Urinary bladder (tissue), 4 donors: ENCODE measurements around the gene BCAN. TPM values are rescaled to one million over a fixed set of nuclear protein-coding genes. Genes with fewer than 3 reads are reported as not detected.

Experiments used
- DNase-seq: peaks from one replicate; pipeline ENCODE4 v3.0.0-alpha.2; 2015; ENCODE audit errors: extremely low spot score
- H3K27ac ChIP-seq: one replicate; pipeline ENCODE4 v1.5.1; 2013; ENCODE audit warnings: low read depth, mild to moderate bottlenecking, moderate library complexity
- H3K36me3 ChIP-seq: one replicate; pipeline ENCODE4 v1.6.1; 2013; ENCODE audit warnings: mild to moderate bottlenecking, moderate library complexity; ENCODE audit not compliant: insufficient read depth
- H3K4me1 ChIP-seq: one replicate; pipeline ENCODE4 v1.6.1; 2013; ENCODE audit warnings: mild to moderate bottlenecking, moderate library complexity; ENCODE audit not compliant: insufficient read depth
- H3K4me3 ChIP-seq: one replicate; pipeline ENCODE4 v1.5.1; 2013; ENCODE audit warnings: low read depth, low read length
- WGBS: extraction: QIAGEN DNeasy Blood & Tissue Kit; methylation state at CpG from one replicate; pipeline ENCODE4 v1.1.7; 2013; 5-methylcytosine and 5-hydroxymethylcytosine counted together
- polyA plus RNA-seq: library from polyadenylated mRNA; stranded (reverse); fragments of 200-250 nt; gene quantifications from one replicate; pipeline ENCODE4 v1.2.3, GENCODE V29; 2013
- total RNA-seq: library from RNA; depleted of rRNA; stranded (reverse); fragments of >200 nt; gene quantifications from one replicate; pipeline ENCODE4 v1.2.3, GENCODE V29; 2014
- donor health status: healthy with polysubstance abuse.
- donor health status: healthy.

BCAN gene
- total and polyA plus RNA-seq, 2 donors: 0.19 to 0.48 TPM

DNA sequence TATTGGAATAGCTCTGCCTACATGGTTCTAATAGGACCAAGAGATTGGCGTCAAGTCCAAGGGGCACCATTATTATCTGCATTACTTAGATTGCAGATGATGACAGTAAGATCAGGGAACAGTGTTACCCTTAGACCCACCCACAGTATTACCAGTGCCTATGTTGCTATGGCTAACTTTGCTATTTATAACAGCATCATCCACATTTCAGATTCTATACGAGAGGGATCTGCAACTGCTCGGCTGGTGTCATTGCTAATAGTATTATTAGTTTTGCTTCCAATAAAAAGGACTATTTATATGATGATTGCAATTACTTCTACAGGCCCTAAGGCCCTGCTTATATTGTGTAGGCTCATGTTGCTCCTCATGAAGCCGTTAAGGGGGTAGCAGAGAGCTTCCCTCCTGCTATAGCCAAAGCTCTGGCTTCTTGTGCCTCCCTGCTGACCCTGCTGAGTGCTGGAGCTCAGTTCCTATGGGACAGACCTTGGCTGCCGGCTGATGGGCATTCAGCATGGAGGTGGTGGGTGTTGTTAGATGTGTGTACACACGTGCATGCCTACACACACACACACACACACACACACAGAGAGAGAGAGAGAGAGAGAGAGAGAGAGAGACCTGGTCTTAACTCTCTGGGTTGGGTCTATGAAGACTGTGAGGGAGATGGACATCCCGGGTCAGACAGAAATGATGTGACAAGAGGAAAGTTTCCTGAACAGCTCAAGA is 1.3 kb downstream of the BCAN start:
- no peak overlapping the region for H3K27ac ChIP-seq
- H3K4me1 ChIP-seq: no peaks in the 10 kb centered on the region
- H3K36me3 ChIP-seq: no peaks in the 10 kb centered on the region
- H3K4me3 ChIP-seq: no peak overlapping the region
- DNase-seq: no peak
- 68% methylated on average over 7 of the region's 7 CpGs for whole genome bisulfite sequencing

DNA sequence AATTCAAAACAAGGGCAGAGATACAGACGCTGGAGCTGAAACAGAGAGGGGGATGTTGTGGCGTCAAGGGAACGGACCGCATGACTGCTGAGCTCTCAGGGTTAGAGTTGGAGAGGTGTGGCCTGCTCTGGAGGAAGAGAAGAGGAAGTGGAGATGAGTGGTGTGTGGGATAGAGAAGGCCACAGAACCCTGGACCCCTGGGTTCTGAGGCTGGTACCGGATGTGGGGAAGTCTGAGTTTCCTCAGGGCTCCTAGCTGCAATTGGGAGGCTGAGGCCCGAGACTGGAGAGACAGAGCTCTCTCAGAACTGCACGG is 1.8 kb downstream of the BCAN start:
- Histone ChIP-seq H3K27ac (no peak overlapping the region), H3K4me1 (no peaks in the 10 kb centered on the region), H3K36me3 (no peaks in the 10 kb centered on the region), H3K4me3 (no peak overlapping the region)
- no peak for DNase-seq
- WGBS: 70% methylated on average over 7 of the region's 7 CpGs

DNA sequence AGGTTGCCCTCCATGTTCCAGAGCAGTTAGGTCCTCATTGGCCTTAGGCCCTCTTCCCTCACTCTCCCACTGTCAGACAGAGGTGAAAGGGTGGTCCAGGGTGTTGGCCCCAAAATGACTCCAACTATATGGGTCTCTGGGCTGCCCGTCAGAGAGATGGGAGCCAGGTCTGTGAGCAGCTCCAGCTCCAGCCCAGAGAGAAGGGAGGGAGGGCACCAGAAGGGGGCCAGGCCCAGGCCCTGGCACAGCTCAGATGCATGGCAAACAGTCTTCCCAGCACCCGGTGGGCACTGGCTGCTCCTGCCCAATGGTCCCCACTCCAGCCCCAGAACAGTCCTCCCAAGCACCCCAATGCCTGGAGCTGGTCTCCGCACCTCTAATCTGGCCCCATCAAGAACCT is 2.2 kb downstream of the BCAN start:
- no peaks in the 10 kb centered on the region for H3K4me1 ChIP-seq
- DNase-seq: no peak
- H3K4me3 ChIP-seq: no peak overlapping the region
- H3K27ac ChIP-seq: no peak overlapping the region
- 78% methylated on average over 3 of the region's 3 CpGs for WGBS
- H3K36me3 ChIP-seq: no peaks in the 10 kb centered on the region

DNA sequence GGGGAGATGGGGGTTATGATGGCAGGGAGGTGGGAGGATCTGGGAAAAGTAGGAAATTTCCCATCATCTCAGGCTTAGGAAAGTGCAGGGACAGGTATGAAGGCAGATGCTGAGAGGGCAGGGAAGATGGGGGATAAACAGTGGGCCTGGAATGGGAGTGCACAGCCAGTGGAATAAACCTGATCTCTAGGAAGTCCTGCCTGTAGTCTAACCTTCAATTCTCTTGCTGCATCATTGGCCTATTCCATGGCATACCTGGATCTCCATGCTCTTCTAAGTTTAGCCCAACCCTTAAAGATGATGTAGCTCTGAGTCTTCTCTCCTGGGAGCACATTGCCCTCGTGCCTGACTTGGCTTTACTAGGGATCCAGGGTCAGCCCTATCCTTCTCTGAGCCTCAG is 2.7 kb downstream of the BCAN start:
- Histone ChIP-seq H3K27ac (no peak overlapping the region), H3K4me3 (no peak overlapping the region), H3K4me1 (no peaks in the 10 kb centered on the region), H3K36me3 (no peaks in the 10 kb centered on the region)
- WGBS: 51% methylated on average over 1 of the region's 1 CpG
- no peak for DNase-seq

DNA sequence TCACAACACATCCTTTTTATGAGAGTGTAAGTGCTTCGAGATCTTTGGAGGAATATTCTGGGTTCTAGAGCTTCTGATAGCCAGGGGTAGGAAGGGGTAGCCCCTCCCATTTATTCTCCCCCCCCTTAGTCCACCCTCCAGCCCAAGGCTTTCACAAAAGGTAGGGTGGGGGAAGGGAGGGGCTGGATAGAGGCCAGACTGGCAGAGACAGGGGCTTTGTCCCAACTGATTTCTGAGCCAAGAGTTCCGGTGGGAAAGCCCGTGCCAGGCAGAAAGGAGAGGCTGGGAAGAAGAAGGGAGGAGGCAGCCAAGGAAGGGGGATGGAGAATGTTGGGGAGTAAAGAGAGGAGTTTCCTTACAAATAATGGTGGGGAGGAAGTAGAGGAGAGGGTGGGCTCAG is 3.1 kb downstream of the BCAN start:
- 51% methylated on average over 3 of the region's 3 CpGs for WGBS
- no peak overlapping the region for H3K27ac ChIP-seq
- H3K4me3 ChIP-seq: no peak overlapping the region

DNA sequence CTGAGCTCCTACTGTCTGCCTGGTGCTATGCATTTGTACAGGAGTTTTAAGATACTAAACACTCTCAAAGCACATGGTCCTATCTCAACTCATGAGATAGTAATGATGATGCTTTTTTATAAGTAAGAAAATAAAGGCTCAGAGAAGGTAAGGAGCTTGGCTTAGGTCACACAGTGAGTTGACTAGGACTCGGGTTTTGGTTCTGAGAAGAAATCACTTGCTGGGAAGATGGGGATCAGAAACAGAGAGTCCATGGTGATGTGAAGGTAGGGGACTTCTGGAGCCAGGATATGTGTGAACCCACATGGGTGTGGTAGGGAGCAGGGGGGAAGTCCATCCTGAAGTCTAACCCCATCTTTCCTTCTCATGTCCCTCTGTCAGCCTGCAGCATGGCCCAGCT is 3.7 kb downstream of the BCAN start:
- Histone ChIP-seq H3K27ac (no peak overlapping the region), H3K4me1 (no peaks in the 10 kb centered on the region), H3K4me3 (no peak overlapping the region), H3K36me3 (no peaks in the 10 kb centered on the region)
- 88% methylated on average over 1 of the region's 1 CpG for WGBS
- DNase-seq: no peak

More for the DNA sequence above, 3.1 kb downstream of the BCAN start:
- H3K36me3 ChIP-seq: no peaks in the 10 kb centered on the region
- no peak for DNase-seq
- no peaks in the 10 kb centered on the region for H3K4me1 ChIP-seq

DNA sequence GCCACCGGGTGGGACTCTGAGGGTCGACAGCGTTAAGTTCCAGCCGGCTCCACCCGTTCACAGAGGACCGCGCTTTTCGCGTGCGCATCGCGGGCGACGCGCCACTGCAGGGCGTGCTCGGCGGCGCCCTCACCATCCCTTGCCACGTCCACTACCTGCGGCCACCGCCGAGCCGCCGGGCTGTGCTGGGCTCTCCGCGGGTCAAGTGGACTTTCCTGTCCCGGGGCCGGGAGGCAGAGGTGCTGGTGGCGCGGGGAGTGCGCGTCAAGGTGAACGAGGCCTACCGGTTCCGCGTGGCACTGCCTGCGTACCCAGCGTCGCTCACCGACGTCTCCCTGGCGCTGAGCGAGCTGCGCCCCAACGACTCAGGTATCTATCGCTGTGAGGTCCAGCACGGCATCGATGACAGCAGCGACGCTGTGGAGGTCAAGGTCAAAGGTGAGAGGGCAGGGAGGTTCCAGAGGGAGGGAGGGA is 4.9 kb downstream of the BCAN start:
- Histone ChIP-seq H3K4me1 (no peaks in the 10 kb centered on the region), H3K4me3 (no peak overlapping the region), H3K27ac (no peak overlapping the region), H3K36me3 (no peaks in the 10 kb centered on the region)
- 8% methylated on average over 51 of the region's 51 CpGs for WGBS
- DNase-seq: no peak

DNA sequence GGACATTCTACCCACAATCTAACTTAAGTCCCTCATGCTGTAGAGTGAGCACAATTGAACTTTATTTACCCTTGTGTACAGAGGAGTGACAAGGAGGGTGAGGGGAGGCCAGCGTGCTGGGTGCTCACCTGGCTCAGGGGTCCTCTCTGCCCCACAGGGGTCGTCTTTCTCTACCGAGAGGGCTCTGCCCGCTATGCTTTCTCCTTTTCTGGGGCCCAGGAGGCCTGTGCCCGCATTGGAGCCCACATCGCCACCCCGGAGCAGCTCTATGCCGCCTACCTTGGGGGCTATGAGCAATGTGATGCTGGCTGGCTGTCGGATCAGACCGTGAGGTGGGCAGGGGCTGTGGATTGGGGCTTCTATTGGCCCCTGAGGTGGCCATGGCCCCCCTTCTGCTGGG is 5.4 kb downstream of the BCAN start:
- 73% methylated on average over 10 of the region's 10 CpGs for WGBS
- DNase-seq: no peak
- Histone ChIP-seq H3K4me1 (no peaks in the 10 kb centered on the region), H3K27ac (no peak overlapping the region), H3K4me3 (no peak overlapping the region), H3K36me3 (no peaks in the 10 kb centered on the region)

DNA sequence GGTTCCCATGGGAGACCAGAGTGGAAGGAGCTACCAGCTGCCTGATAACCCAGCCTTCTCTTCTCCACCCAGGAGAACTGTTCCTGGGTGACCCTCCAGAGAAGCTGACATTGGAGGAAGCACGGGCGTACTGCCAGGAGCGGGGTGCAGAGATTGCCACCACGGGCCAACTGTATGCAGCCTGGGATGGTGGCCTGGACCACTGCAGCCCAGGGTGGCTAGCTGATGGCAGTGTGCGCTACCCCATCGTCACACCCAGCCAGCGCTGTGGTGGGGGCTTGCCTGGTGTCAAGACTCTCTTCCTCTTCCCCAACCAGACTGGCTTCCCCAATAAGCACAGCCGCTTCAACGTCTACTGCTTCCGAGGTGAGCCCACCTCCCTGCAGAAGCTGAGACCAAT is 6.6 kb downstream of the BCAN start:
- H3K27ac ChIP-seq: no peak overlapping the region
- WGBS: 79% methylated on average over 10 of the region's 10 CpGs
- no peak overlapping the region for H3K4me3 ChIP-seq
- H3K4me1 ChIP-seq: no peaks in the 10 kb centered on the region
- no peaks in the 10 kb centered on the region for H3K36me3 ChIP-seq
- DNase-seq: no peak

DNA sequence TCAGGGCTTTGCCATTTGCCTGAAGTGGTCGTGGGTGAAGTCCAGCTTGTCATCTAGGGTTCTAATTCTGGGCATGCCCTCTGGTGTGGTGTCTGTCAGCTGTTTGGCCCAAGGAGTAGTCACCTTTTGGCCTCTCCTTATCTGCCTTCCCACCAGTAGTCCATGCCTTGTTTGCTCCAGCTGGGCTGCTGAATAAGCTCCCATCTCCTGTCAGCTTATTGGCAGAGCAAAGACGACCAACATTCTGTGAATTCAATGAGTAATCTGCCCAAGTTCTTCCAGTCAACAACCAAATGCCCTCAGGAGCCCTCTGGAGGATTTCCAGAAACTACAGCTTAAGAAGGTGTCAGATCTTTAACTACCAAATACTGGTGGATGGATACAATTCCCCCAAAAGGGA is 7.0 kb downstream of the BCAN start:
- Histone ChIP-seq H3K27ac (no peak overlapping the region), H3K4me1 (no peaks in the 10 kb centered on the region), H3K36me3 (no peaks in the 10 kb centered on the region), H3K4me3 (no peak overlapping the region)
- no peak for DNase-seq
- 13% methylated on average over 2 of the region's 2 CpGs for WGBS

DNA sequence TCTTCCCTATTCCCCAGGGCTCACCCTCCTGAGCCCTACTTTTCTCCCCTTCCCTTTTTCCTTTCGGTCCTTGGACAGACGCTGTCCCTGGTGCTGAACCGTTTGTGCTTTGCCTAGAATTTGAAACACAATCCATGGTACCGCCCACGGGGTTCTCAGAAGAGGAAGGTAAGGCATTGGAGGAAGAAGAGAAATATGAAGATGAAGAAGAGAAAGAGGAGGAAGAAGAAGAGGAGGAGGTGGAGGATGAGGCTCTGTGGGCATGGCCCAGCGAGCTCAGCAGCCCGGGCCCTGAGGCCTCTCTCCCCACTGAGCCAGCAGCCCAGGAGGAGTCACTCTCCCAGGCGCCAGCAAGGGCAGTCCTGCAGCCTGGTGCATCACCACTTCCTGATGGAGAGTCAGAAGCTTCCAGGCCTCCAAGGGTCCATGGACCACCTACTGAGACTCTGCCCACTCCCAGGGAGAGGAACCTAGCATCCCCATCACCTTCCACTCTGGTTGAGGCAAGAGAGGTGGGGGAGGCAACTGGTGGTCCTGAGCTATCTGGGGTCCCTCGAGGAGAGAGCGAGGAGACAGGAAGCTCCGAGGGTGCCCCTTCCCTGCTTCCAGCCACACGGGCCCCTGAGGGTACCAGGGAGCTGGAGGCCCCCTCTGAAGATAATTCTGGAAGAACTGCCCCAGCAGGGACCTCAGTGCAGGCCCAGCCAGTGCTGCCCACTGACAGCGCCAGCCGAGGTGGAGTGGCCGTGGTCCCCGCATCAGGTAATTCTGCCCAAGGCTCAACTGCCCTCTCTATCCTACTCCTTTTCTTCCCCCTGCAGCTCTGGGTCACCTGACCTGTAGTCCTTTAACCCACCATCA is 10.4 kb downstream of the BCAN start:
- Histone ChIP-seq H3K27ac (no peak overlapping the region), H3K36me3 (no peaks in the 10 kb centered on the region), H3K4me1 (no peaks in the 10 kb centered on the region), H3K4me3 (no peak overlapping the region)
- no peak for DNase-seq
- WGBS: 47% methylated on average over 16 of the region's 16 CpGs

DNA sequence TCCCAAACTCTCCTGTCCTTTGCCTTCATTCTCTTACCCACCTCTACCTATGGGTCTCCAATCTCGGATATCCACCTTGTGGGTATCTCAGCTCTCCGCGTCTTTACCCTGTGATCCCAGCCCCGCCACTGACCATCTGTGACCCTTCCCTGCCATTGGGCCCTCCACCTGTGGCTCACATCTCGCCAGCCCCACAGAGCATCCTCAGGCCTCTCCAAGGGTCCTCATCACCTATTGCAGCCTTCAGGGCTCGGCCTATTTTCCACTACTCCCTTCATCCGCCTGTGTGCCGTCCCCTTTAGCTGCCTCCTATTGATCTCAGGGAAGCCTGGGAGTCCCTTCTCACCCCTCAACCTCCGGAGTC is 11.1 kb downstream of the BCAN start:
- 81% methylated on average over 9 of the region's 9 CpGs for WGBS
- Histone ChIP-seq H3K36me3 (no peaks in the 10 kb centered on the region), H3K4me1 (no peaks in the 10 kb centered on the region), H3K4me3 (no peak overlapping the region), H3K27ac (no peak overlapping the region)
- DNase-seq: no peak

DNA sequence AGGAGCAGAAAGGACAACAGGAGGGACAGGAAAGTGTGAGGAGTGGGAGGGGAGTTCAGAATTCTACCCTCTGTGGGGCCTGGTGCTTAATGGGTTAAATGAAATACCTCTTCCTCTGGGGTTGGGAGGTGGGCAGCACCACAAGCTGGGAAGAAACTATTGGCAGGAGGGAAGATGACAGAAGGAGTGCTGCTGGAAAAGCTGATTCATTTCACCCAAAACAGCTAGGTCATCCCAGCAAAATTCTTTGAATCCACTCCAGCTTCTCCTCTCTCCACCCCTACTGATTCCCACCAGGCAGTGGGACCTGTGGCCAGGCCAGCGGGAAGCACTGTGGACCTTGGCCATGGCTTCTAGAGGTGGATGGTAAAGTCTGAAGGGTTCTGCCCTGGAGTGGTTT is 12.8 kb downstream of the BCAN start:
- 48% methylated on average over 1 of the region's 1 CpG for WGBS
- Histone ChIP-seq H3K4me1 (no peaks in the 10 kb centered on the region), H3K36me3 (no peaks in the 10 kb centered on the region), H3K27ac (no peak overlapping the region), H3K4me3 (no peak overlapping the region)
- DNase-seq: no peak

DNA sequence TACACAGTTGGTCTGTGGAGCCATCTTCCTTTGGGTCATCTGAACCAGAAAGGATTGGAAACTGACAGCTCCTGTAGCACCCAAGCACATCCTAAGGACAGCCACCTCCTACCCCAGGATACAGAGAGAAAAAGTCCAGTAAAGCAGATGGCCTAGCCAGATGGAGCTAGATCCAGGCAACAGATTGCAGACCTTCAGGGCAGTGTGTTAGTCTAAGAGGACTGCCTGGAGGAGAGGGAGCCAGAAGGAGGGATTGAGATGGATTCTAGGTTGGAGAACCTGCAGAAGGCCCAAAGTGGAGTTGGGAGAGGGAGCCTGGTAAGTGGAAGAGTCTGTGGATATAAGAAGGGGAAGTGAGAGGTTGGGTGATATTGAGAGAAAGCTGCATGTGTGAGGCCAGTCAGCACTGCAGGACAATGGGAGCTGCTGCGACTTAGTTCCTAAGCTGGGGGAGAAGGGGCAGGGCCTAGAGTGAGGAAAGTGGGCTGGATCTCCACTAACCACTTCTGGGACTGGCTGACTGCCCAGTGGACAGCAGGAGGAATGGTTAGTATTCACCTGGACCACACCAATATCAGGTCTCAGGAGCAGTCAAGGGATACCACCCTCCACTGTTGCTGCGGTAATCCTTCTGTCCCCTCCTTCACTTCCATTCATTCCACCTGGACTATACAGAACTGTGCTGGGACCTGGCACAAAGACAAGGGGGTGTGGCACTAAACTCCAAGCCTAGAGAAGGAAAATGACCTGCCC is 13.4 kb downstream of the BCAN start:
- no peak for DNase-seq
- no peaks in the 10 kb centered on the region for H3K4me1 ChIP-seq
- no peaks in the 10 kb centered on the region for H3K36me3 ChIP-seq
- H3K4me3 ChIP-seq: no peak overlapping the region
- WGBS: 60% methylated on average over 2 of the region's 2 CpGs
- H3K27ac ChIP-seq: no peak overlapping the region
